Heart right ventricle (tissue), 16 donors: ENCODE data around the gene DHRS9. TPM values are rescaled to one million over a fixed set of nuclear protein-coding genes. Genes with fewer than 3 reads are reported as not detected.

ENCODE experiments used
- ATAC-seq, 8 donors: fragments of 200-7000 bp; cut with Tn5 transposase; one replicate each; pipeline ENCODE4 v1.9.1; 2020; ENCODE audit warnings: mild to moderate bottlenecking in 8 of 8, moderate library complexity in 8 of 8, moderate number of reproducible peaks in 1 of 8
- DNase-seq, 2 donors: peaks; one replicate each; pipeline ENCODE4 v3.0.0-alpha.2; 2020
- H3K27ac ChIP-seq, 10 donors: fragments of 200-600 bp; sonication (generic) in 2 of 10; one replicate each; pipeline versions ENCODE4 v1.5.0 to v1.8.0; 2020 to 2022; ENCODE audit warnings: mild to moderate bottlenecking in 3 of 10
- H3K27me3 ChIP-seq, 7 donors: fragments of 200-600 bp; one replicate each; pipeline ENCODE4 v1.8.0; 2021 to 2022; ENCODE audit warnings: mild to moderate bottlenecking in 2 of 7
- H3K36me3 ChIP-seq, 9 donors: fragments of 200-600 bp; sonication (generic) in 1 of 9; one replicate each; pipeline versions ENCODE4 v1.5.0 to v1.8.0; 2020 to 2022; ENCODE audit warnings: mild to moderate bottlenecking in 2 of 9
- H3K4me1 ChIP-seq, 9 donors: fragments of 200-600 bp; sonication (generic) in 1 of 9; one replicate each; pipeline versions ENCODE4 v1.5.0 to v1.8.0; 2020 to 2022; ENCODE audit warnings: mild to moderate bottlenecking in 4 of 9
- H3K4me3 ChIP-seq, 10 donors: fragments of 200-600 bp; sonication (generic) in 2 of 10; one replicate each; pipeline versions ENCODE4 v1.5.0 to v1.8.0; 2020 to 2022; ENCODE audit warnings: mild to moderate bottlenecking in 7 of 10, moderate library complexity in 2 of 10
- H3K9me3 ChIP-seq, 11 donors: fragments of 200-600 bp in 10 of 11; sonication (generic) in 2 of 11; one replicate each; pipeline versions ENCODE4 v1.5.0 to v1.8.0; 2013 to 2022; ENCODE audit warnings: mild to moderate bottlenecking in 2 of 11, control low read depth in 1 of 11, moderate library complexity in 1 of 11
- WGBS, 2 donors: extraction: QIAGEN DNeasy Blood & Tissue Kit; methylation state at CpG; one replicate each; pipeline ENCODE4 v1.1.7; 2013; ENCODE audit warnings: inconsistent platforms in 1 of 2; 5-methylcytosine and 5-hydroxymethylcytosine counted together
- intact Hi-C, 10 donors: fragments of 100-400 bp; cut with DNase I; formaldehyde crosslinking; loops; one replicate each; pipeline versions ENCODE4 v1.11.1 to v1.14.2; 2022
- polyA plus RNA-seq, 2 donors: library from polyadenylated mRNA; stranded (reverse); fragments of 200-250 nt; gene quantifications; one replicate each; pipeline ENCODE4 v1.2.3, GENCODE V29; 2013
- total RNA-seq, 10 donors: library from RNA; stranded (reverse); fragmentation: NEBNext Ultra II Directional in 3 of 10; extraction: Animal tissue kit (Norgen Biotek cat#: 25700) in 3 of 10; gene quantifications; one replicate each; pipeline versions ENCODE4 v1.2.1 to v1.2.4, GENCODE V29; 2021 to 2023
- TF ChIP-seq, protein P1 (sequence below), 9 donors: fragments of 200-600 bp; sonication (generic) in 2 of 9; IDR thresholded peaks; one replicate each; pipeline versions ENCODE4 v1.5.0 to v1.8.0; 2021 to 2022; ENCODE audit warnings: antibody characterized with exemption in 9 of 9, mild to moderate bottlenecking in 5 of 9, moderate library complexity in 1 of 9
- donor health status: Arrhythmogenic right ventricular cardiomyopathy.
- donor health status: ischemic (EF 13 %, LVEDD 7.1; RV severe dilation, severe dysfunction).
- donor health status: healthy with polysubstance abuse.
- donor health status: DM: no; HTN: yes; CAD: no.
- donor health status: DM: no; HTN: no; CAD: no.
- donor health status: ischemic (EF 25% LVEDD 6.9; RV normal size, moderate dysfunction).
- donor health status: ischemic (EF 25% LVEDD 5.7; RV mildly dilated, moderate dysfunction).
- donor health status: healthy.
- donor health status: DM: yes; HTN: yes; CAD: no.
- donor health status: Ischemic cardiomyopathy.
- donor health status: ischemic (EF 35%, LVEDD 5.7; RV mildly dilated, moderate dysfunction).
- donor health status: nonischemic (EF 11% LVEDD 7.7; RV severe dilation, severe dysfunction).
- donor health status: DM: yes; HTN: yes; CAD: no.
- donor health status: PGD.
- donor health status: ischemic (EF 29% LVEDD 5.4; RV normal size, mild dysfunction).
- donor health status: nonischemic (EF 23%, LVEDD 6.1; RV moderate dilation, normal function).

DHRS9 gene
- total and polyA plus RNA-seq, 12 donors = 0.17 to 10.4 (median 1.5) TPM

DNA sequence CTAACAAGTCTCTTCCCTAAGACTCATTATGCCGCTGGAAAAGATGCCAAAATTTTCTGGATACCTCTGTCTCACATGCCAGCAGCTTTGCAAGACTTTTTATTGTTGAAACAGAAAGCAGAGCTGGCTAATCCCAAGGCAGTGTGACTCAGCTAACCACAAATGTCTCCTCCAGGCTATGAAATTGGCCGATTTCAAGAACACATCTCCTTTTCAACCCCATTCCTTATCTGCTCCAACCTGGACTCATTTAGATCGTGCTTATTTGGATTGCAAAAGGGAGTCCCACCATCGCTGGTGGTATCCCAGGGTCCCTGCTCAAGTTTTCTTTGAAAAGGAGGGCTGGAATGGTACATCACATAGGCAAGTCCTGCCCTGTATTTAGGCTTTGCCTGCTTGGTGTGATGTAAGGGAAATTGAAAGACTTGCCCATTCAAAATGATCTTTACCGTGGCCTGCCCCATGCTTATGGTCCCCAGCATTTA, 26.3 kb downstream of the DHRS9 start:
- TF ChIP-seq, protein P1, sequence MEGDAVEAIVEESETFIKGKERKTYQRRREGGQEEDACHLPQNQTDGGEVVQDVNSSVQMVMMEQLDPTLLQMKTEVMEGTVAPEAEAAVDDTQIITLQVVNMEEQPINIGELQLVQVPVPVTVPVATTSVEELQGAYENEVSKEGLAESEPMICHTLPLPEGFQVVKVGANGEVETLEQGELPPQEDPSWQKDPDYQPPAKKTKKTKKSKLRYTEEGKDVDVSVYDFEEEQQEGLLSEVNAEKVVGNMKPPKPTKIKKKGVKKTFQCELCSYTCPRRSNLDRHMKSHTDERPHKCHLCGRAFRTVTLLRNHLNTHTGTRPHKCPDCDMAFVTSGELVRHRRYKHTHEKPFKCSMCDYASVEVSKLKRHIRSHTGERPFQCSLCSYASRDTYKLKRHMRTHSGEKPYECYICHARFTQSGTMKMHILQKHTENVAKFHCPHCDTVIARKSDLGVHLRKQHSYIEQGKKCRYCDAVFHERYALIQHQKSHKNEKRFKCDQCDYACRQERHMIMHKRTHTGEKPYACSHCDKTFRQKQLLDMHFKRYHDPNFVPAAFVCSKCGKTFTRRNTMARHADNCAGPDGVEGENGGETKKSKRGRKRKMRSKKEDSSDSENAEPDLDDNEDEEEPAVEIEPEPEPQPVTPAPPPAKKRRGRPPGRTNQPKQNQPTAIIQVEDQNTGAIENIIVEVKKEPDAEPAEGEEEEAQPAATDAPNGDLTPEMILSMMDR (IDR thresholded peaks at IDR 0.05) = no peak
- no peak for DNase-seq
- Histone ChIP-seq H3K27me3 (no peaks in the 10 kb centered on the region), H3K36me3 (no peaks in the 10 kb centered on the region), H3K4me3 (no peak overlapping the region), H3K27ac (peak overlapping the region in 3 of 10 donors; percentile 1 to 41 (median 23)), H3K9me3 (peaks cover 0 to 3% (median 0%) of the 10 kb centered on the region in 11 donors), H3K4me1 (peaks cover 0 to 51% (median 5%) of the 10 kb centered on the region in 9 donors)
- intact Hi-C loops = no loop called here
- ATAC-seq = peak in 3 of 8 donors; percentile 47 to 56 (median 55)
- 69 to 71% methylated on average over 5 of the region's 5 CpGs for WGBS, 2 donors

DNA sequence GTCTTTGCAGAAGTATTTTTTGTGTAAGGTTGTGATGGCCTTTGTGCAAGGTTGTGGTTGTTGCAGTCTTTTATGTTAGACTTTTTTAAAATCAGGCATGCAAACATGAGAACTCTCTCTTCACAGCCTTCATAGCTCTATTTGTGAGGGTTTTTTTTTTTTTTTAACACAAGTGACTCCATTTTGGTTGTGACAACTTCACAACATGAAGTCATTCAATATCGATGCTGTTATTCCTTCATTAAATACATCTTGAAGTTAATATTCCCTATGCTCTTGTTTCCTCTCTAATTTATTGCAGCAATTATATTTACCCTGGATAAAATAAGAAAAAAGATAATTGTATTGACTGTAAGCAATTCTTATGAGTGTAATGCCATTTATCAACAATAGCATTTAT, 35.5 kb downstream of the DHRS9 start:
- intact Hi-C loops = loop anchor here in 4 of 10 donors (5.0 kb wide), 3 partner anchors 37 to 292 kb away; no protein-coding TSS in a partner anchor
- no peak overlapping the region for H3K4me3 ChIP-seq
- H3K4me1 ChIP-seq = peaks cover 0 to 61% (median 0%) of the 10 kb centered on the region in 9 donors
- WGBS, 2 donors = 94 to 100% methylated on average over 1 of the region's 1 CpG
- H3K36me3 ChIP-seq = no peaks in the 10 kb centered on the region
- H3K9me3 ChIP-seq = peaks cover 0 to 3% (median 0%) of the 10 kb centered on the region in 11 donors
- TF ChIP-seq, protein P1 (IDR thresholded peaks at IDR 0.05) = no peak
- no peak for ATAC-seq
- H3K27me3 ChIP-seq = no peaks in the 10 kb centered on the region
- DNase-seq = no peak
- peak overlapping the region in 1 of 10 donors; percentile 51 for H3K27ac ChIP-seq

DNA sequence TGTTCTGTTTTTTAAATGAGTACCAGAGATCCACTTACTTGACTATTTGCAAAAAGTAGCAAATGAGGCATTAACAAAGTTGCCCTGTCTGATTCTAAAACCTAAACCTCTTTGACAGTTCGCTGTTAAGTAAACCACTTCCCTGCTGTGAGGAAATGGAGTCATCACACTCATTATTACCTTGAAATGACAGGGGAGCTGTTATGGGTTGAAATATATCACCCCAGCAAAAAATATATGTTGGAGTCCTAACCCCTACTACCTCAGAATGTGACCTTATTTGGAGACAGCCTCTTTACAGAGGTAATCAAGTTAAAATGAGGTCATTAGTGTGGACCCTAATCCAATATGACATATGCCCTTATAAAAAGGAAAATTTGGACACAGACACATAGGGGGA, 36.1 kb downstream of the DHRS9 start:
- DNase-seq = no peak
- no peaks in the 10 kb centered on the region for H3K27me3 ChIP-seq
- no peaks in the 10 kb centered on the region for H3K36me3 ChIP-seq
- H3K4me1 ChIP-seq = peaks cover 0 to 59% (median 0%) of the 10 kb centered on the region in 9 donors
- H3K4me3 ChIP-seq = no peak overlapping the region
- no peak for ATAC-seq
- peak overlapping the region in 1 of 10 donors; percentile 68 for H3K27ac ChIP-seq
- intact Hi-C loops = loop anchor here in 4 of 10 donors (5.0 kb wide), 3 partner anchors 37 to 292 kb away; no protein-coding TSS in a partner anchor
- peaks cover 0 to 1% (median 0%) of the 10 kb centered on the region in 11 donors for H3K9me3 ChIP-seq
- TF ChIP-seq, protein P1 (IDR thresholded peaks at IDR 0.05) = no peak
- 74 to 83% methylated on average over 1 of the region's 1 CpG for WGBS, 2 donors

DNA sequence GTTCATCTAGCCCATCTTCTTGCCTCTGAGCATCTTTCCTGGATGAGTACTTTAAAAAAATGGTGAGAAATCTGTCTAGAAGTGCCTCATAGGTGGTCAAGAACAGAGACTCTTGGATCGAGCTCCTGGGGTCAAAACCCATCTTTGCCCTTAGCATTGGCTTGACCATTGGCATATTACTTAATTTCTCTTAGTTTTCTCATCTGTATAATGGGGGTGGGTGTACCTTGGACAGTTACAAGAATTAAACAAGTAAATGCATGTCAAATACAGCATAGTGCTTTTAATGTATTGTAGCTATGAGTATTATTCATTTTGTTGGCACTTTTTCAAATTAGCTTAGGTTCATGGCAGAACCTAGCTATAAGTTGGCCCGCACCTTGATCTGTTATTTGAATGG, 36.8 kb downstream of the DHRS9 start:
- H3K27me3 ChIP-seq = no peaks in the 10 kb centered on the region
- ATAC-seq (no peak), DNase-seq (no peak)
- TF ChIP-seq, protein P1 (IDR thresholded peaks at IDR 0.05) = no peak
- H3K4me1 ChIP-seq = peaks cover 0 to 54% (median 0%) of the 10 kb centered on the region in 9 donors
- peak overlapping the region in 1 of 10 donors; percentile 68 for H3K27ac ChIP-seq
- no peak overlapping the region for H3K4me3 ChIP-seq
- no peaks in the 10 kb centered on the region for H3K9me3 ChIP-seq
- no peaks in the 10 kb centered on the region for H3K36me3 ChIP-seq
- intact Hi-C loops = loop anchor here in 4 of 10 donors (5.0 kb wide), 3 partner anchors 36 to 291 kb away; no protein-coding TSS in a partner anchor
- WGBS, 2 donors = 87 to 89% methylated on average over 2 of the region's 2 CpGs
